OCI-LY3 (cell line): ENCODE results near the gene CNTNAP2.

Experiments
- H2AFZ ChIP-seq: fragments of 200-600, 300-600 bp; shearing (Covaris generic); 2 replicates; pipeline ENCODE4 v1.6.0; 2014; ENCODE audit warnings: antibody characterized with exemption, low read depth, low read length
- H3K27ac ChIP-seq: fragments of 200-600, 300-600 bp; sonication (generic); 2 replicates; pipeline ENCODE4 v1.5.1; 2014; ENCODE audit warnings: mild to moderate bottlenecking, low read length, moderate library complexity, mixed read lengths
- H3K27me3 ChIP-seq: fragments of 200-600, 300-600 bp; sonication (generic); 2 replicates; pipeline ENCODE4 v1.6.1; 2014; ENCODE audit warnings: low read depth, low read length, mixed read lengths
- H3K36me3 ChIP-seq: fragments of 200-600, 300-600 bp; sonication (generic); replicated peaks from 2 replicates; pipeline ENCODE3; 2014; ENCODE audit warnings: low read depth, low read length, mixed read lengths
- H3K4me1 ChIP-seq: fragments of 300-600, 200-600 bp; sonication (generic); 2 replicates; pipeline ENCODE4 v1.6.1; 2014; ENCODE audit warnings: low read length, mixed read lengths
- H3K4me2 ChIP-seq: fragments of 200-600, 300-600 bp; sonication (generic); 2 replicates; pipeline ENCODE4 v1.6.1; 2014; ENCODE audit warnings: low read length, mixed read lengths
- H3K4me3 ChIP-seq: fragments of 300-600, 200-600 bp; sonication (generic); 2 replicates; pipeline ENCODE4 v1.5.1; 2014; ENCODE audit warnings: antibody characterized with exemption, mild to moderate bottlenecking, low read length, moderate library complexity
- H3K79me2 ChIP-seq: fragments of 300-600, 200-600 bp; shearing (Covaris generic); 2 replicates; pipeline ENCODE4 v1.6.1; 2014; ENCODE audit warnings: mild to moderate bottlenecking, low read length, mixed read lengths
- H3K9ac ChIP-seq: fragments of 300-600, 200-600 bp; shearing (Covaris generic); 2 replicates; pipeline ENCODE4 v1.6.0; 2014; ENCODE audit warnings: mild to moderate bottlenecking, low read length, moderate library complexity
- H3K9me3 ChIP-seq: fragments of 200-600, 300-600 bp; shearing (Covaris generic); 2 replicates; pipeline ENCODE4 v1.6.1; 2014; ENCODE audit warnings: low read length, mixed read lengths; ENCODE audit not compliant: insufficient read depth
- H4K20me1 ChIP-seq: fragments of 200-600, 300-600 bp; sonication (generic); 2 replicates; pipeline ENCODE4 v1.6.1; 2016; ENCODE audit warnings: low read length, mixed read lengths; ENCODE audit not compliant: insufficient read depth
- EZH2phosphoT487 ChIP-seq: fragments of 200-600 bp; shearing (Covaris generic); IDR thresholded peaks from 2 replicates; pipeline ENCODE4 v1.6.1; 2018; ENCODE audit warnings: antibody characterized with exemption, mixed run types, low read depth
- TF ChIP-seq, protein P1 (sequence below): fragments of 200-600, 300-600 bp; sonication (generic); IDR thresholded peaks from 2 replicates; pipeline ENCODE4 v1.5.1; 2014; ENCODE audit warnings: antibody characterized with exemption, low read length, low read depth

CNTNAP2 gene

DNA sequence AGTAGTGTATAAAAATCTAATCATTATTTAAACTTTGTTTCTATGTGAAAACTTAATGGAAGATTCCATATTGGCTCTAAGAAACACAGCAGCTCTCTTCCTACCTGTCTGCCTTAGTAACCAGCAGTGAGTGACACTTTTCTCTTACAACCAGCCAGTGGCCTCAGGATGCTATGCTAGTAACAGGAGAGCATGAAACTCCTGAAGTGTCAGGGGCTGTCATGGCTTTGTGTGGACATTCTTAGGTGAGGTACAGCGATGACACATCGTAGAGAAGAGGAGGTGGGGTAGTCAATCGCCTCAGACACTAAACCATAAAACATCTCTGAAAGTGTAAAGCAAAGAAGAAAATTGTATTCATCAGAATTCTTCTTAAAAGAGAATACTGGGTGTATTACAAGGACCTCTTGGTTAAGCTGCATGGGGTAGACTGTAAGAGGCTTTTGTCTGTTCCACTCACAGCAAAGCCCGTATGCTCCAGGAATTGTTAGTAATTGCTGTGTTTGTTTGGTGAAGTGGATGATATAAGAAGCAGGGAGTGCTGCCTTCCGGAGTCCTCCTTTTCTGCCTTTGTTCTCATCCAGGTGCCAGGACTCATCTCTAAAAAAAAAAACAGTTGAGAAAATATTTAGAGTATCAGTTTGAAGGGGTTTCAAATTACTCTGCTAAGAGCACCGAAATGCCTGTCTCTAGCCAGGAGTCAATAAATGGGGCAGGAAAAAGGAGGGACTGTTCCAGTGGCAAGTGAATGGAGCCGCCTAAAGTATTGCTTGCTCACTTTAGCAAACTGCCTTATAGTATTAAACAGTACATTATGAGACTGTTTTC is 518.8 kb downstream of the CNTNAP2 start:
- H3K4me3 ChIP-seq = no peak overlapping the region
- H3K27me3 ChIP-seq = no peaks in the 10 kb centered on the region
- TF ChIP-seq, protein P1, sequence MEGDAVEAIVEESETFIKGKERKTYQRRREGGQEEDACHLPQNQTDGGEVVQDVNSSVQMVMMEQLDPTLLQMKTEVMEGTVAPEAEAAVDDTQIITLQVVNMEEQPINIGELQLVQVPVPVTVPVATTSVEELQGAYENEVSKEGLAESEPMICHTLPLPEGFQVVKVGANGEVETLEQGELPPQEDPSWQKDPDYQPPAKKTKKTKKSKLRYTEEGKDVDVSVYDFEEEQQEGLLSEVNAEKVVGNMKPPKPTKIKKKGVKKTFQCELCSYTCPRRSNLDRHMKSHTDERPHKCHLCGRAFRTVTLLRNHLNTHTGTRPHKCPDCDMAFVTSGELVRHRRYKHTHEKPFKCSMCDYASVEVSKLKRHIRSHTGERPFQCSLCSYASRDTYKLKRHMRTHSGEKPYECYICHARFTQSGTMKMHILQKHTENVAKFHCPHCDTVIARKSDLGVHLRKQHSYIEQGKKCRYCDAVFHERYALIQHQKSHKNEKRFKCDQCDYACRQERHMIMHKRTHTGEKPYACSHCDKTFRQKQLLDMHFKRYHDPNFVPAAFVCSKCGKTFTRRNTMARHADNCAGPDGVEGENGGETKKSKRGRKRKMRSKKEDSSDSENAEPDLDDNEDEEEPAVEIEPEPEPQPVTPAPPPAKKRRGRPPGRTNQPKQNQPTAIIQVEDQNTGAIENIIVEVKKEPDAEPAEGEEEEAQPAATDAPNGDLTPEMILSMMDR = no peak
- no peak for TF ChIP-seq EZH2phosphoT487
- no peaks in the 10 kb centered on the region for H3K79me2 ChIP-seq
- no peak overlapping the region for H3K27ac ChIP-seq
- no peaks in the 10 kb centered on the region for H3K4me1 ChIP-seq
- no peak overlapping the region for H3K9ac ChIP-seq
- H3K9me3 ChIP-seq = no peaks in the 10 kb centered on the region
- no peaks in the 10 kb centered on the region for H3K36me3 ChIP-seq
- no peak overlapping the region for H2AFZ ChIP-seq
- H4K20me1 ChIP-seq = no peaks in the 10 kb centered on the region
- H3K4me2 ChIP-seq = no peak overlapping the region

DNA sequence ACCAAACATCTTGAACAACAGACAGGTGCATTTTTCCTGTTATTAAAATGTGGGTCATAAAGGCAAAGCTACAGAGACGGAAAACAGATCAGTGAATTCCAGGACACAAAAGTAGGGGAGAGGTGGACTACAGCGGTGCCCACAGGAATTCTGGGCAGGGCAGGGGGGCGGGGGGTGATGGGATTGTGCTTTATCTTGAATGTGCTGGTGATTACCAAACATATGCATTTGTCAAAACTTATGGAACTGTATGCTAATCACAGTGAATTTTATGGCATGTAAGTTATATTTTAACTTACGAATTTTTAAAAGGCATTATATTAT is 519.4 kb downstream of the CNTNAP2 start:
- no peaks in the 10 kb centered on the region for H3K9me3 ChIP-seq
- no peak overlapping the region for H3K4me2 ChIP-seq
- no peaks in the 10 kb centered on the region for H3K36me3 ChIP-seq
- H4K20me1 ChIP-seq = no peaks in the 10 kb centered on the region
- H3K4me3 ChIP-seq = no peak overlapping the region
- H3K9ac ChIP-seq = no peak overlapping the region
- TF ChIP-seq EZH2phosphoT487 = no peak
- TF ChIP-seq, protein P1 = no peak
- H2AFZ ChIP-seq = no peak overlapping the region
- no peaks in the 10 kb centered on the region for H3K4me1 ChIP-seq
- no peaks in the 10 kb centered on the region for H3K27me3 ChIP-seq
- no peak overlapping the region for H3K27ac ChIP-seq
- no peaks in the 10 kb centered on the region for H3K79me2 ChIP-seq

DNA sequence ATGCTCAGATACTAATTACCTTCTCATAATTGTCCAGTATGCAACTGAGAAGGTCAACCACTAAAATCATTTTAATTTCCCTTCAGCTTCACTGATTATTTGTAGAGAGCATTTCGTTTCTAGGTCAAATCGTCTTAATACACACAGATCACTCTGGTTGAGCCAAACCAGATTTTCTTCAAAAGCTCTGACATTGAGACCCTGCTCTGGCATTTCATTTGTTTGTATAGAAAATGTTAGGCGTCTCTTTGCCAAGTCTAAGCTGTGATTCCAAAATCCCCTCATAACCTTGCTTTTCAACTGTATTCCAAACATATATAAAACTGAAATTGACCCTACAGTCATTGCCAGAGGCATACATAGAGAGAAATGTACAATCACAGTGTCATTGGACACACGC is 520.0 kb downstream of the CNTNAP2 start:
- Histone ChIP-seq H2AFZ (no peak overlapping the region), H3K9ac (no peak overlapping the region), H3K4me1 (no peaks in the 10 kb centered on the region), H3K4me3 (no peak overlapping the region), H3K79me2 (no peaks in the 10 kb centered on the region), H3K9me3 (no peaks in the 10 kb centered on the region), H4K20me1 (no peaks in the 10 kb centered on the region), H3K27me3 (no peaks in the 10 kb centered on the region), H3K27ac (no peak overlapping the region), H3K4me2 (no peak overlapping the region), H3K36me3 (no peaks in the 10 kb centered on the region)
- TF ChIP-seq, protein P1 = no peak
- TF ChIP-seq EZH2phosphoT487 = no peak

DNA sequence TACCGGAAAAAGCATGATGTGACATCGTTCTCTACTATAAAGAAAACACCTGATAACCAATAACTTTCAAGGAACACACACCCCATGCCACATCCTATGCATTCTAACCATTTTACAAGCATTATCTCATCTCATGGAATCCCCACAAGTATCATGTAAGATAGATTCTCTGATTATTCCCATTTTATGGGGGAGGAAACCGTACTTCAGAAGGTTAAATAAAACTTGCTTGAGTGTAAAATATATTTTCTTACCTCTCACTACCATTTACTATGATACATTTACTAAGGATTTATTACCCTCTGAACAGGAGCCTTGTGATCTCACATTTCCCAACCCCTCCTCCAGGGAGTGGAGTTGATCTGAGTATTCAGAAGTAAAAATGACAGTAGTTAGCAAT is 522.7 kb downstream of the CNTNAP2 start:
- no peak for TF ChIP-seq EZH2phosphoT487
- TF ChIP-seq, protein P1 = no peak
- no peaks in the 10 kb centered on the region for H3K79me2 ChIP-seq
- H3K27me3 ChIP-seq = no peaks in the 10 kb centered on the region
- H3K4me3 ChIP-seq = no peak overlapping the region
- H3K4me2 ChIP-seq = no peak overlapping the region
- H3K9me3 ChIP-seq = no peaks in the 10 kb centered on the region
- no peaks in the 10 kb centered on the region for H3K4me1 ChIP-seq
- H3K27ac ChIP-seq = no peak overlapping the region
- no peak overlapping the region for H3K9ac ChIP-seq
- H4K20me1 ChIP-seq = no peaks in the 10 kb centered on the region
- no peaks in the 10 kb centered on the region for H3K36me3 ChIP-seq
- no peak overlapping the region for H2AFZ ChIP-seq
